ENCODE measurements around the gene PARD3B.

The PARD3B gene

GRCh38 chr2:204971206-204971907 lies 426.1 kb downstream of the PARD3B start:
- no peak for DNase-seq

GRCh38 chr2:204972161-204972560 lies 426.9 kb downstream of the PARD3B start:
- DNase-seq: no peak

DNA sequence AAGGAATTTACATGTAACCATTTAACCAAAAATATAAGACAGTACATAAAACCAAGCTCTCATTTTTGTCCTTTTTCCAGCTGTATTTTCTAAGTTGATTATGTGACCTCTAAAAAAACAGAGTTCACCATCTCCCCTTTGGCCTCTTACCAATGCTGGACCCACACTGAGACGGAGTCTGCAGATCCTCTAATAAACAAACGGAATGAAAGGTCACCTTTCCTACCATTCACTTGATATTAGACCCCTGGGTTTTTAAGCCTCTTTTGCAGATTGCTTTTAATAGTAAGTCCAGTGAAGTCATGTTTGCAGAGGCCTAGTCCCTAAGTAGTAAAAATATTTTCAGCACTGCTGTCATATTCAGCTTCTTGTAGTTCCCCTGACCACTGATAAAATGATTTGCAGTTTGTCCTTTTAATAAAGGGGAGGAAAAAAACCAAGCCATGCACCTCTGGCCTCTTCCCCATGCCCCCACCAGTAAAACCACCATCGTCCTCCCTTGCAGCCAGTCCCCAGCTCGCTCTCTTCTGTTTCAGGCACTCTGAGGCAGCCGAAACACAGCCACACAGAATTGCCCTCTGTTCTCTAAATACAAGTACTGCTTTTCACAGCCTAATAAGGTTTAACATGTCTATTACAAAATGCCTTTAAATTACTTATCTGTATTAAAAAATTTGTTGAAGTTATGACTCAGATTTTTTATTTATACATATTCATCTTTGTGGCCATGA lies 427.5 kb downstream of the PARD3B start:
- DNase-seq: no peak

- DNase-seq: no peak
These were observed 428.3 kb downstream of the PARD3B start for GRCh38 chr2:204973616-204974015.

- DNase-seq: no peak
These were observed 429.2 kb downstream of the PARD3B start for GRCh38 chr2:204974487-204974886.

GRCh38 chr2:204977914-204978313 lies 432.6 kb downstream of the PARD3B start:
- DNase-seq: no peak

DNA sequence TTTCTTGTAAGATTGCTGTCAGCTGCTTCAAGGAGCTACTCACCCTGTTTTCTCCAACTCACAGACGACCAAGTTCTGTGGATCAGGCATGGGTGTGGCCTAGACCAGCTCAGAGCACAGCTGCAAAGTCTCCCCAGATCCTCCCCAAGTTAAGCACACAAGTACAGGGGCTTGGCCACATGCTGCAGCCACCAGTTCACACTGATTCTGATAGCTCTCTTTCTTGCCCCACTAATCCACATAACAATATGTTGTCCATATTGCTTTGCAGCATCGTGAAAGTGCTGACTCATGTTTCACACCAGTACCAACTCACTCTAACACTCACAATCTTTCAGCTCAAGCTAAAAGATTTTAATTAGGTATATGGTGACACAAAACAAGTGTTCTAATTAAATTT lies 437.0 kb downstream of the PARD3B start:
- DNase-seq: no peak

- no peak for DNase-seq
These were observed 439.2 kb downstream of the PARD3B start for GRCh38 chr2:204984518-204984917.

GRCh38 chr2:204986641-204987040 lies 441.4 kb downstream of the PARD3B start:
- no peak for DNase-seq

- DNase-seq: no peak
These were observed 443.6 kb downstream of the PARD3B start for GRCh38 chr2:204988836-204989235.

- DNase-seq: no peak
These were observed 444.6 kb downstream of the PARD3B start for GRCh38 chr2:204989877-204990276.

DNA sequence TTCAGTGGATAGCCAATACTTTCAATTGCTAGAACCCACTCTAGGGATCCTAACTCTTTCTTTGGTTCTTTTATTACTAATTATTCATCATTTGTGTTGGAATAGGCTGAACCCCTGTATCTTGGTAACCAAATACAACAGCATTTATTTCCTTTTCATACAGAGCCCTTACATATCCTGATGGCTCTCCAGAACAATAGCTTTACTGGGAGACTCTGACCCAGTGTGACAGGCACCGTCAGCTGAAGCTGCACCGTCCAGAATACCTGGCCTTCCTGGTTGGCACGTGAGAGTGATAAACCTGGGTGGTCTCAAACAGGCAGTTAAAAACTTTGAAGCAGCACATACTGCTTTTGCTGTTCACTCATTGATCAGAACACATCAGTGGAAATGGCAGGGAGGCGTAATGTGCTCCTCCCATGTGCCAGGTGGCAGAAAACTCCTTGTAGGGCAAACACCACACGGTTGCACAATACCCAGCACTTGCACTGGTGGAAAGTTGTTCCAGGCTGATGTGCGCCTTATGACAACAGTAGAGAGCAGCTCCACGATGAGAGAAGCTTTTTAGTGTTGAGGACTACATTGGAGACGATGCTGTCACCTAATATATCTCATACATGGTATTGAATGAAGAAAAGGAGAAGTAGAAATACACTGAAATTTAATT lies 456.2 kb downstream of the PARD3B start:
- no peak for DNase-seq

DNA sequence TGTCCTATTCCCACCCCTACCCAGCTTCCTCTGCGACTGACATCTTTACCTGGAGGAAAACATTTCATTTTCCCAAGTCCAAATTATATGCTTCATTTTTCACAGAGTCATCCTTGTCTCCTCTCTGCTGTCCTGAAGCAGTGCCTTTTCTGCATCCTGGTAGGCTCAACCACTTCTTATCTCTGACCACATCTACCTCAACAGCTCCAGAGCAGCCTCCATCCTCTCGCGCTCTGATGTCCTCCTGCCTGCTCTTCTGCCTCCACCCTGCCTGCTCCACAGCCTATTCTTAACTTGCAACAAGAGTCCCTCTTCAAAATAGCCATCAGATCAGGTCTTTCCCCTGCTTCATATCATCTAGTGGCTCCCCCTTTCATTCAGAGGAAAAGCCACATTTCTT lies 457.1 kb downstream of the PARD3B start:
- no peak for DNase-seq

DNA sequence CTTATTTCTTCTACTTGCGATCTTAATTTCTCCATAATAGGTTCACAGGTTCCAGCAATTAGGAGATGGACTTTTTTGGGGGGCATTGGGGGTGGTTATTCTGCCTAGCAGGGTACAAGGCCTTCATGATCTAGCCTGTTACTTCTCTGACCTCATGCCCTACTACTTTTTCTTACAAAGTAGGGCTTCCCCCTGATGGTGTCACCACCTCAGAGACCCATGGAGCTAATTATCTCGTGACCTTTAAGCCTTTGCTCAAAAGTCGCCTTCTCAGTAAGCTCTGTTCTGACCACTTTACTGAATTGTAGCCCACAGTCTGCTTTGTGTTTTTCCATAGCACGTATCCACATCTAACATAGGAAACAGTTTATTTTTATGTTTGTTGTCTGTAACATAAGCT lies 458.0 kb downstream of the PARD3B start:
- DNase-seq: no peak

DNA sequence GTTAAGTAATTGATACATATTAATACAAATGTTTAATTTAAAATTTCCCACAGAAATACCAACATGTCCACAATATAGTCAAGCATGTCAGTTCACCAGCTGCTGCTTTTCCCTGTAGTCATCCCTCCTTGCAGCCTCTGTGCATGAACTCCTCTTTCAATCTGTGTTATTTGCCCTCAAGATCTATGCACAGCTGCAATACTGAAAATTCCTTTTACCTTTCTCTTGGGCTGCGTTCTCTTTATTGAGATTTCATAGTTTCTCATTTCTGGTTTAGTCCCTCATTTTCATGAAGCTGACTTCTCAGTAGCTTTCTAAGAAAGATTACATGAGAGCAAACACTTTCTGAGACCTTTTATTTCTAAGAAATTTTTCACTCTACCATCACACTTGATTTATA lies 464.9 kb downstream of the PARD3B start:
- no peak for DNase-seq

GRCh38 chr2:205011031-205011430 lies 465.8 kb downstream of the PARD3B start:
- no peak for DNase-seq

DNA sequence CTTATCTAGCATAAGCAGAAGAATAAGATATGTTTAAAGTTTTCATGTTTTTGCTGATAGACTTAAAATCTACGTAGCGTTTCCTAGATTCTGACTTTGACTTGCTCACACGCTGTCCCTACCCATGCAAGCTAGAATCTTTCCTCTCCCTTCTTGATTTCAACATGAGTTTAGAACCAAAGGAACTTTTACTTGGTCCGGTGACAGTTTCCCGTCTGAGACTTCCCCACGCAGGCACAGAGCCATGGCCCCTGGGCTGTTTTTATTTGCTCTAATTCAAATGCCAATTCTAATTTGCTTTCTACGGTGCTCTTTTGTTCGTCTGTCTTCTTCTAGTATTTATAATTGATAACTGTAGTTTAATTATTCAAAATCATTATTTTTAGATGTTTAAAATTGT lies 467.7 kb downstream of the PARD3B start:
- DNase-seq: no peak

DNA sequence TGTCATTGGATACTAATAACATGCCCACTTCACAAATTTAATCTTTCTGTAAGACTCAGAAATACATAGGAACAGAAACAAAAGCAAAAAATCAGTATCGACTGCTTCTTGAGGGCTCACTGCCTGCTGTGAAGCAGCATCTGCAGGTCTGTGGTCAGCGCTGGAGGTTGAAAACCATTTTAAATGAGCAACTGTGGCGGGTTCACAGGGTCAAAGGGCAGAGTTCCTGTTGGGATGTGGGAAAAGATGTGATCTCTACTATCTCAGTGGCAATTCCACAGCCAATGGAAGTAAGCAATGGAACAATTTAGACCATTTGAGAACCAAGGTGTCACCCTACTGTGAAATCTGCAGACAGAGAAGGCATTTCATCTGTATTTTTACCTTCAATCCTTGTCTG lies 468.3 kb downstream of the PARD3B start:
- DNase-seq: no peak

DNA sequence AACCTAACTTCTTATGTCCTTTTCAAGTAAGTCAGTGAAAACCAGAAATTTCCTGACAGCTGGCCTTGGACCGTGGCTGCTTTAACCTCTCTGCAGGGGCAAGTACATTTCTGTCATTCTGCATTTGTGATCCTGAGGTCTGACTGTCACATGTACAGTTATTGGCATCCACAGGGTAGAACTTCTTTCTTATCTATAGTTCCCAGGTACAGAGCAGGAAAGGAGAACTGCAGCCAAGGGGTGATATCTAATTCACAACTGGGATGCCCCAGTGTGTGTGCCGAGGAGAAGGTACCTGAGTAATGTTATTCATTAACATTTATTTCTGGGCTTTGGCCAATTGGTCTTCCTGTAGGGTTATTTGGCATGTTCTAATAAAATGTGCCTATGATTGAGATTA lies 468.9 kb downstream of the PARD3B start:
- DNase-seq: no peak

DNA sequence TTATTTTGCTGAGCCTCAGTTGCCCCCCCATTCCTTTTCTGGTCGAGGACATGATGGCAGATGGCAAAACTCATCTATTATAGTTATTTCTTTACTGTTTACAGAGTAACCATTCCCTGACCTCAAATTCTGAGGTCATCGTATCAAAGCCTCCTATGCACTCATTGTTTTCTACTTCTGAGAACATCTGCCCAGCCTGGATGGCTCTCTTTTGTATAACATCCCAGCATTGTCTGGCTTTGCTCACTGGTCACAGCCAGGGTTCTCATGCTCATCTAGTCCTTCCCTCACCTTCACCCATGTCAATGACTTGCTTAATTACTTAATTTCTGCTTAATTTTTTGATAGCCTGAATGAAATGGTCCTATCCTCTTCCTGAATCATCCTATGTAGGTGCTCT lies 472.1 kb downstream of the PARD3B start:
- no peak for DNase-seq

DNA sequence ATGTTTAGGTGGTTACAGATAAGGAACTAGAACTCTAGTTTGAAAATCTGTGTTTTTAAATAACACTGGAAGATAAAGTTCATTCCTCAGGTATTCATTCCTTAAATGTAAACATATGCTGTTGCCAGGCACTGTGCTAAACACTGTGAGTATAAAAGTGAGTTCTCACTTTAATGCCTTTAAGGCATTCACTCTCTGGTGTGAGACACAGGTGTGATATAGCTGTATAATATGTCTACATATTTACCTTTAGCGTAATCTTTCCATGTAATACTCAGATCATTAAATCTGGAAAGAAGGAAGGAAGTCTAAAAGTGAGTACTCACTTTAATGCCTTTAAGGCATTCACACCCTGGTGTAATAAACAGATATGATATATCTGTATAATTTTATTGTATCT lies 472.6 kb downstream of the PARD3B start:
- no peak for DNase-seq

DNA sequence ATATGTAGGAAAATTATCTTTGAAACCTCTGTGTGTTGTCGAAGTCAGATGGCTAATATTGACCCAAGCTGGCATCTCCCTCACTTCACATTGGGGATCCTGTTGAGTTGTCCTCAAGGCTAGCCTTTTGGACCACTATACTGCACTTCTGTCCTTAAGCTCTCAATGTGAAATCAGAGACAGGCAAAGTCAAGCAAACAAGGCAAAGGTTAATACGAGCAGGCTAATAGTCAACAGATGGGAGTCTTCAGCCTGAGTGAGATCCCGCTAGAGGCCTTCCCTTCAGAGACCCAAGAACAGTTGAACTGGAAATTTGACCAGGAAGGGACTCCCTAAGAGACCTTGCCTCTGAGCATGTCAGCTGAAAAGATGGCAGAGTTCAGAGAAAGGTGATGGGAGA lies 475.4 kb downstream of the PARD3B start:
- no peak for DNase-seq

DNA sequence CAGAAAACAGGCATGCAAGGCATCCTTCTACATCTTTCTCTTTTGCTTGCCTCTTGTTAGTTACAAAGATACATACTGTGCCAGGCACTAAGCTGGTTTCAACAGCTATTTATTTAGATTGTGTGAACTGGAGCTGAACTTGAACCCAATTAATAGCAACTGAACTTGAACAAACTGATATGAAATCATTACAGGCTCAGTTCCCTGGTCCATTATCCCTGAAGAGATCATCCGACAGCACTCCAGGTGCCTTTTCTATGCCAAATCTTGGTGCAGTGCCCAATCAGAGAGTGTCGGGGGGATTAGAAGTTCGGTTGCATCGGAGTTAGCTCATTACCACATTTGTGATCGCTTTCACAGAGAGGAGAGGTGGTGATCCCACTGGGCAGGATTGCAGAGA lies 477.6 kb downstream of the PARD3B start:
- DNase-seq: no peak

DNA sequence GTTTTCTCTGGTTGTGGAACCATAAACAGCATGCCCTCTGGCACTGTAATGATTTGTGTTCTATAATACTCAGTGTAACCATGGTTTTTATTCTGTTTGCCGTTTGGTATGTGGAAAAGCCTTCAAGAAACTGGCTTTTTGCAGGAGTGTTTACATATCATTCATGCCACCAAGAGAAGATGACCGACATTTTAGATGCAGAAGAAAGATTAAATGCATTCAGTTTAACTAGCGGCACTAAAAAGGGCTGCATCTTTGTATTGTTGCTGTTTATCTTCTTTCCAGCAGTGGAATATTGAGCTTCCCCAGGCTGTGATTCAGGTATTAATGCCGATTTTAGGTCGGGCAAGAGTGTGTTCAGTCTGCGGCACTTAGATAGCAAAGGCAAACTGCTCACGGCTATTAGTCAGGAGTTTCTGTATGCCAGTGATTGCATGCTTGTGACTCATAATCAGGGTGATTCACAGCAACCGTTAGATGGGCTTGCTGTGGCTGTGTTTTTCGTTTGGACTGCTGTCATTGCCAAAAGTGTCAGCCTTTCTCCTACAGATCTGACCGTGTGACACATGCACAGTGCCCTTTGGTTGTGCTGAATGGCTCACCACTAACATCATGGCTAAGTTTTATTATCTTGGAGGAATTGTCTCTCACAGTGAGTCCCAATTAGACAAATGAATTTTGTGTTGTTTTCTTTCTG lies 479.7 kb downstream of the PARD3B start:
- no peak for DNase-seq

All from activated CD8-positive, alpha-beta memory T cell treated with anti-CD3 and anti-CD28 coated beads for 24 hours (primary cell).